ENCODE results near the gene PPP1R1B.

The PPP1R1B gene

DNA sequence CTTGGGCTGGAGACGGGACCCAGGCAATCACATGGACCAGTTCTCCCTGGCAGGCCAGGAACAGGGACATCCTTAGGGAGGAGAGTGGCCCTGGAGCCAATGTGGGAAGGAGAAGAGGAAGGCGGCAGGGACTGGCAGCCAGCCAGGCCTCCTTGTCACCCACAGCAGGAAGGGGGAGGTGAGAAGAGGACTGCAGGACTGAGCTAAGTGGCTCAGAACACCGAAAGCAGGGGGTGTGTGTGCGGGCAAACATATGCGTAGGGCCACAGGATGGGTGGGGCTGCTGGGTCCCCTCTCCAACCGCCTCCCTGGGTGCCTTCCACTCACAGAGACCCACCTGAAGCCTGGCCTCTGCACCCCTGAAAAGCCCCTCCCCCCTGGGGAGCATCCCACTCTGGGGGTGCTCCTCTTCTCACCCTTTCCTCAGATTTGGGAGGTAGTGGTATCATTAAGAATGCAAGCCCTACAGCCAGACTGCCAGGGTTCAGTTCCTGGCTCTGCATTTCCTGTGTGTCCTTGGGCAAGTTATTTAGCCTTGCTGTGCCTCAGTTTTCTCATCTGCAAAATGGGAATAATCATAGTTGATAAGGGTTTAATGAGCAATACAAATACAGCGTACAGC is 49.6 kb downstream of the PPP1R1B start:
- H3K4me2 ChIP-seq (ENCODE audit: low read length), result no peak overlapping the region
- no peak overlapping the region for H3K56ac ChIP-seq (ENCODE audit: low read length)
- H2BK5ac ChIP-seq (ENCODE audit: low read length), result no peak overlapping the region
- H3K4ac ChIP-seq (ENCODE audit: low read depth, low read length), result no peak overlapping the region
- no peak overlapping the region for H2AK5ac ChIP-seq (ENCODE audit: low read length)
- H3K27ac ChIP-seq (ENCODE audit: low read depth, low read length), result no peak overlapping the region
- H2BK15ac ChIP-seq (replicated peaks; ENCODE audit: low read depth), result no peak overlapping the region
- H3K36me3 ChIP-seq (ENCODE audit: control insufficient read depth, insufficient read depth, low read length), result no peaks in the 10 kb centered on the region
- no peak overlapping the region for H2BK120ac ChIP-seq (ENCODE audit: low read depth, low read length)
- no peak overlapping the region for H3K23ac ChIP-seq (ENCODE audit: low read length)
- H4K5ac ChIP-seq (ENCODE audit: low read length), result no peak overlapping the region
- H4K8ac ChIP-seq (ENCODE audit: low read depth, low read length), result no peak overlapping the region
- no peak overlapping the region for H3K18ac ChIP-seq (ENCODE audit: low read length)
- H3K79me1 ChIP-seq (ENCODE audit: low read length), result no peaks in the 10 kb centered on the region
- no peak overlapping the region for H3K9ac ChIP-seq (ENCODE audit: low read length)
- no peak for DNase-seq
- no peaks in the 10 kb centered on the region for H3K79me2 ChIP-seq (ENCODE audit: control insufficient read depth, insufficient read depth, low read length)
- no CpG with 5 or more reads among the region's 7 CpGs for WGBS (ENCODE audit: extremely low coverage, insufficient coverage, low lambda C conversion rate)
- H3K4me3 ChIP-seq (ENCODE audit: low read length), result no peak overlapping the region
- no peaks in the 10 kb centered on the region for H3K4me1 ChIP-seq (ENCODE audit: control insufficient read depth, low read depth, low read length)
- no peaks in the 10 kb centered on the region for H3K27me3 ChIP-seq (ENCODE audit: insufficient read depth, low read length, poor library complexity)

DNA sequence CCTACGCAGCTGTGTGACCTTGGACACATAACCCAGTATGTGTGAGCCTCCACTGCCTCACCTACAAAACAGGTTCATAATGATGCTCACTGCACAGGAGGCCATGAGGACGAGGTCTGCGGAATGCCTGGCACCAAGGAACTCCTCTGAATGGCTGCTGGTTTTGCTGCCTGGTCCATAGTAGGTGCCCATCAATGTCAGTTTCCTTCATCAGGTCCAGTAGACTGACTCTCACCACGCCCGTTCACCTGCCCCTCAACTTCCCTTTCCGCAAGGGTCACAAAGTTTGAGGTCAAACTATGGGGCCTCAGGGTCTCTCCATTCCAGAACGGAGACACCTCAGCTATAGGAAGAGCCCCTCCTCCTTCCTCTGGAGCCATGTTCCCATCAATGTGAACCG is 50.3 kb downstream of the PPP1R1B start:
- H3K36me3 ChIP-seq (ENCODE audit: control insufficient read depth, insufficient read depth, low read length), result no peaks in the 10 kb centered on the region
- H3K4me1 ChIP-seq (ENCODE audit: control insufficient read depth, low read depth, low read length), result no peaks in the 10 kb centered on the region
- no CpG with 5 or more reads among the region's 8 CpGs for WGBS (ENCODE audit: extremely low coverage, insufficient coverage, low lambda C conversion rate)
- H2BK120ac ChIP-seq (ENCODE audit: low read depth, low read length), result no peak overlapping the region
- no peak overlapping the region for H2AK5ac ChIP-seq (ENCODE audit: low read length)
- no peak overlapping the region for H2BK5ac ChIP-seq (ENCODE audit: low read length)
- no peak overlapping the region for H2BK15ac ChIP-seq (replicated peaks; ENCODE audit: low read depth)
- no peak overlapping the region for H3K56ac ChIP-seq (ENCODE audit: low read length)
- H3K9ac ChIP-seq (ENCODE audit: low read length), result no peak overlapping the region
- H3K4me3 ChIP-seq (ENCODE audit: low read length), result no peak overlapping the region
- no peak overlapping the region for H4K8ac ChIP-seq (ENCODE audit: low read depth, low read length)
- no peak for DNase-seq
- no peaks in the 10 kb centered on the region for H3K79me1 ChIP-seq (ENCODE audit: low read length)
- no peak overlapping the region for H3K18ac ChIP-seq (ENCODE audit: low read length)
- H3K4ac ChIP-seq (ENCODE audit: low read depth, low read length), result no peak overlapping the region
- no peak overlapping the region for H4K5ac ChIP-seq (ENCODE audit: low read length)
- no peak overlapping the region for H3K23ac ChIP-seq (ENCODE audit: low read length)
- no peak overlapping the region for H3K27ac ChIP-seq (ENCODE audit: low read depth, low read length)
- no peaks in the 10 kb centered on the region for H3K27me3 ChIP-seq (ENCODE audit: insufficient read depth, low read length, poor library complexity)
- H3K79me2 ChIP-seq (ENCODE audit: control insufficient read depth, insufficient read depth, low read length), result no peaks in the 10 kb centered on the region
- H3K4me2 ChIP-seq (ENCODE audit: low read length), result no peak overlapping the region

GRCh38 chr17:39677542-39678339 is 51.0 kb downstream of the PPP1R1B start:
- Histone ChIP-seq H3K27ac (ENCODE audit: low read depth, low read length) (no peak overlapping the region), H3K23ac (ENCODE audit: low read length) (no peak overlapping the region), H3K4me3 (ENCODE audit: low read length) (no peak overlapping the region)

DNA sequence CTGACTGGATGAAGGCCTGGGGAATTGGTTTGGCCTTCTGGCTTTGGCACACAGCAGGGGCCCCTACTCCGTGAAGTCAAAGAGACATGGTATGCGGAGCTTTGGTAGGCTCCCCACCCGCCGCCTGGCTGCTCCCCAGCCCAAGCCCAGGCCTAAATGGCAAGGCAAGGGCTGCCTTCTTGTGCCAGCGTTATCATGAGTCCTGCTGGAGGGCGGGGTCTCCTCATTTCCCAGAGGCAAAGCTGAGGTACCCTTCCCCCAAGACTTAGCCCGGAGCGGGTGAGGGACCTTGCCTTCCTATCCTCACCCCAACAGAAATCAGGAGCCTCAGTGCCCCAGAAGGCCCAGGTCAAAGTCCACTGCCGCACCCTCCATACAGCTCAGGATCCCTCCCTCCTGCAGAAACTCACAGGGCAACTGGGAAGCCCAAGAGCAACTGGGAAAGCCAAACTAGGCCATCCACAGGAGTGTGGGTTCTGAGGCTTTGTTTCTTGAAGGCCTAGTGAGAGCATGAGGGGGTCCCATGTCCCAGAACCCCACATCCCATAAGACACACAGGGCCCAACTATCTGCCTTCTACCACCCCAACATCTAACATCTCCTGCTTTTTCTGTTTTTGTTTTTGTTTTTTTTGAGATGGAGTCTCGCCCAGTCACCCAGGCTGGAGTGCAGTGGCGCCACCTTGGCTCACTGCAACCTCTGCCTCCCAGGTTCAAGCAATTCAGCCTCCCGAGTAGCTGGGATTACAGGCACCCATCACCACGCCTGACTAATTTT is 51.8 kb downstream of the PPP1R1B start:
- H3K4me3 ChIP-seq (ENCODE audit: low read length), result no peak overlapping the region
- H3K27ac ChIP-seq (ENCODE audit: low read depth, low read length), result no peak overlapping the region
- no CpG with 5 or more reads among the region's 13 CpGs for WGBS (ENCODE audit: extremely low coverage, insufficient coverage, low lambda C conversion rate)

More at GRCh38 chr17:39677542-39678339, 51.0 kb downstream of the PPP1R1B start:
- no peak for DNase-seq
- no CpG with 5 or more reads among the region's 13 CpGs for WGBS (ENCODE audit: extremely low coverage, insufficient coverage, low lambda C conversion rate)
- Histone ChIP-seq H3K4me1 (ENCODE audit: control insufficient read depth, low read depth, low read length) (no peaks in the 10 kb centered on the region), H3K56ac (ENCODE audit: low read length) (no peak overlapping the region), H3K4ac (ENCODE audit: low read depth, low read length) (no peak overlapping the region), H2BK120ac (ENCODE audit: low read depth, low read length) (no peak overlapping the region), H4K8ac (ENCODE audit: low read depth, low read length) (no peak overlapping the region), H3K4me2 (ENCODE audit: low read length) (no peak overlapping the region), H3K79me2 (ENCODE audit: control insufficient read depth, insufficient read depth, low read length) (no peaks in the 10 kb centered on the region), H3K18ac (ENCODE audit: low read length) (no peak overlapping the region), H2AK5ac (ENCODE audit: low read length) (no peak overlapping the region), H4K5ac (ENCODE audit: low read length) (no peak overlapping the region), H3K36me3 (ENCODE audit: control insufficient read depth, insufficient read depth, low read length) (no peaks in the 10 kb centered on the region), H3K79me1 (ENCODE audit: low read length) (no peaks in the 10 kb centered on the region), H2BK15ac (replicated peaks; ENCODE audit: low read depth) (no peak overlapping the region), H3K27me3 (ENCODE audit: insufficient read depth, low read length, poor library complexity) (no peaks in the 10 kb centered on the region), H3K9ac (ENCODE audit: low read length) (no peak overlapping the region), H2BK5ac (ENCODE audit: low read length) (no peak overlapping the region)

GRCh38 chr17:39679521-39680192 is 52.9 kb downstream of the PPP1R1B start:
- no peak overlapping the region for H3K9ac ChIP-seq (ENCODE audit: low read length)
- no peak overlapping the region for H4K5ac ChIP-seq (ENCODE audit: low read length)
- no CpG with 5 or more reads among the region's 12 CpGs for WGBS (ENCODE audit: extremely low coverage, insufficient coverage, low lambda C conversion rate)
- no peak overlapping the region for H3K4me3 ChIP-seq (ENCODE audit: low read length)
- no peak overlapping the region for H4K8ac ChIP-seq (ENCODE audit: low read depth, low read length)
- H3K79me2 ChIP-seq (ENCODE audit: control insufficient read depth, insufficient read depth, low read length), result no peaks in the 10 kb centered on the region
- no peak overlapping the region for H3K18ac ChIP-seq (ENCODE audit: low read length)
- DNase-seq, result no peak
- no peak overlapping the region for H2BK5ac ChIP-seq (ENCODE audit: low read length)
- H3K36me3 ChIP-seq (ENCODE audit: control insufficient read depth, insufficient read depth, low read length), result no peaks in the 10 kb centered on the region
- H3K79me1 ChIP-seq (ENCODE audit: low read length), result no peaks in the 10 kb centered on the region
- H3K27ac ChIP-seq (ENCODE audit: low read depth, low read length), result no peak overlapping the region
- no peak overlapping the region for H3K4ac ChIP-seq (ENCODE audit: low read depth, low read length)
- no peaks in the 10 kb centered on the region for H3K4me1 ChIP-seq (ENCODE audit: control insufficient read depth, low read depth, low read length)
- H2AK5ac ChIP-seq (ENCODE audit: low read length), result no peak overlapping the region
- H3K4me2 ChIP-seq (ENCODE audit: low read length), result no peak overlapping the region
- H3K27me3 ChIP-seq (ENCODE audit: insufficient read depth, low read length, poor library complexity), result no peaks in the 10 kb centered on the region
- no peak overlapping the region for H3K23ac ChIP-seq (ENCODE audit: low read length)
- H2BK120ac ChIP-seq (ENCODE audit: low read depth, low read length), result no peak overlapping the region
- H3K56ac ChIP-seq (ENCODE audit: low read length), result no peak overlapping the region
- H2BK15ac ChIP-seq (replicated peaks; ENCODE audit: low read depth), result no peak overlapping the region

More for the DNA sequence above, 51.8 kb downstream of the PPP1R1B start:
- H3K56ac ChIP-seq (ENCODE audit: low read length), result no peak overlapping the region
- H4K8ac ChIP-seq (ENCODE audit: low read depth, low read length), result no peak overlapping the region
- no peaks in the 10 kb centered on the region for H3K79me2 ChIP-seq (ENCODE audit: control insufficient read depth, insufficient read depth, low read length)
- H4K5ac ChIP-seq (ENCODE audit: low read length), result no peak overlapping the region
- H3K18ac ChIP-seq (ENCODE audit: low read length), result no peak overlapping the region
- H3K4ac ChIP-seq (ENCODE audit: low read depth, low read length), result no peak overlapping the region
- no peaks in the 10 kb centered on the region for H3K36me3 ChIP-seq (ENCODE audit: control insufficient read depth, insufficient read depth, low read length)
- H3K4me2 ChIP-seq (ENCODE audit: low read length), result no peak overlapping the region
- no peak for DNase-seq
- H3K27me3 ChIP-seq (ENCODE audit: insufficient read depth, low read length, poor library complexity), result no peaks in the 10 kb centered on the region
- no peak overlapping the region for H2AK5ac ChIP-seq (ENCODE audit: low read length)
- H2BK15ac ChIP-seq (replicated peaks; ENCODE audit: low read depth), result no peak overlapping the region
- no peaks in the 10 kb centered on the region for H3K79me1 ChIP-seq (ENCODE audit: low read length)
- no peak overlapping the region for H3K9ac ChIP-seq (ENCODE audit: low read length)
- H3K23ac ChIP-seq (ENCODE audit: low read length), result no peak overlapping the region
- H3K4me1 ChIP-seq (ENCODE audit: control insufficient read depth, low read depth, low read length), result no peaks in the 10 kb centered on the region
- no peak overlapping the region for H2BK5ac ChIP-seq (ENCODE audit: low read length)
- no peak overlapping the region for H2BK120ac ChIP-seq (ENCODE audit: low read depth, low read length)
